HG02970 (cell line): ENCODE measurements around the gene APOL6.
"Not testable (repeated sequence)": the region's sequence is repeated elsewhere in the genome, so short reads cannot be mapped to it uniquely, and the experiment has no call there.

Experiments used
- ATAC-seq: cut with Tn5 transposase; IDR thresholded peaks from one replicate; pipeline ENCODE4 v1.9.1; 2021; ENCODE audit warnings: mild to moderate bottlenecking, moderate library complexity, moderate number of reproducible peaks; ENCODE audit not compliant: unreplicated experiment, low FRiP score

The APOL6 gene

GRCh38 chr22:35674335-35674734 lies 26.1 kb downstream of the APOL6 start:
- ATAC-seq, result no peak

DNA sequence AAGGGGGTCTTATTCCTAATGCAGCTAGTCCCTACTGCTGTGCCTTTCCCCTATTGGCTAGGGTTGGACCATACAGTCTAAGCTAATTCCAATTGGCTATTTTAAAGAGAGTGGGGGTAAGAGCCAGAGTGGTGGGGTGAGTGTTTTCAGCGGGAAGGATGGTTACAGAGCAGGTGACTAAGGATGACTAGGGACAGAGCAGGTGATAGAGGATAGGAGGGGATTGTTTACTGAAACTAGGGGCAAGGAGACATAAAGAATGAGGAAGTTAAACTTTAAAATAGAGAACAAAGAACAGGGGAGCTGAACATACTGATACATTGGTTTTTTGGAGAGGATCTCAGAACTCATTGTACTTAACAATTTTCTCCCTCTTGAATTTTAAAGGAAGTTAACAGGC lies 27.8 kb downstream of the APOL6 start:
- not testable (repeated sequence) for ATAC-seq

DNA sequence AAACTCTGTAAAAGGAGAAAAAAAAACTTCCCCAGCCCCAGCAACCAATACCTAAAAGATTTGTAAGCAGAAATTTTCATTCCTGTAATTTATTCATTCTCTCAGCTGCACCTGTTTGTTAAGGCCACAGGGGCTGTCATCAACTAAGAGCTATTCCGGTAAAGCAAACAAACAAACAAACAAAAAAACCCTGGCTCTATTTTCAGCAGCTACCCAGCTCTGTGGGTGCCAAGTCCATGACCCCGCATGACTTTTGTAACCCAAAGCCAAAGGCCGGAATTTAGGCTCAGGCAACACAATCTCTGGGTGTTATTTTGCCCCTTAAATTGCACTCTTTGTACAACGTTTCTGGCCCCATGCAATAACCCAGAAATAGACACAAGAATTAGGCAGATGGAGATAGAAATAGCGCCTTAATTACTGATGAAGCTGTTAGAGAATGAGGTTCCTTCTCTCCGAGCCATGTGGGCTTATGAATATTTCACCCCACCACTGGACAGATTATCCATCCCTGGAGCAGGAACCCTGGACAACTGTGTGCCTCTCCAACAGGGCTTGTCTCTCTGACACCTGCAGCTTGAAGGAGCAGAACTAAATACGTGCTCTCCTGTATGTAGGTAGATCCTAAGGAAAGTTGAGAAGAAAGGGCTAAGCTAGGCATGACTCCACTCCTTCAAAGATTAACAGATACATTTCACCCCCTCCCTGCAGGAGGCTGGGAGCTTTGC lies 29.4 kb downstream of the APOL6 start:
- no peak for ATAC-seq

- no peak for ATAC-seq
These were observed 30.6 kb downstream of the APOL6 start for GRCh38 chr22:35678836-35679235.

GRCh38 chr22:35679492-35679891 lies 31.2 kb downstream of the APOL6 start:
- not testable (repeated sequence) for ATAC-seq

DNA sequence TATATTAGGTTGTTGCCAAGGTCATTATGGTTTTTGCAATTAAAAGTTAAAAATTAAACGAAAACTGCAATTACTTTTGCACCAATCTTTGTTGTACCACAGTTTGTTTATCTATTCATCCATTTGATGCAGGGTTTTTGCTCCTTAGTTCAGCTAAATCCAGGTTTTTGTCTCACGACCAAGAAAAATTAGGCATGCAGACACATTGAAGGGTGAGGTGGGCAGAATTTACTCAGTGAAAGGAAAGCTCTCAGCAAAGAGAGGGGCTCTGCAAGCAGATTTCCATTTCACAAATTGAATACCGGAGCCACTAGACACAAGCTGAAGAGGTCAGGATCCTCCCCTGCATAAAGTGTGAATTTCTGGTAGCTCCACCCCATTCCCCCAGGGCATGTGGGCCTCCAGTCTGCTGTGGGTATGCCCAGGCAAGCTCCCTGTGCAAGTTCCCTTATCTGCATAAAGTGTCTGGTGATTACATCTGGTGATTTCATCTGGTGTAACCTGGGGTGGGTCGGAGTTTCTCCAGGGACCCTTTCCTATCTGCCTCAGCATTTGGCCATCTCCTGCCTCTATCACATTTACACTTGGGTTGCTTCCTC lies 33.3 kb downstream of the APOL6 start:
- no peak for ATAC-seq

- ATAC-seq, result no peak
These were observed 35.3 kb downstream of the APOL6 start for GRCh38 chr22:35683560-35683959.

- ATAC-seq, result no peak
These were observed 36.0 kb downstream of the APOL6 start for GRCh38 chr22:35684270-35684700.

DNA sequence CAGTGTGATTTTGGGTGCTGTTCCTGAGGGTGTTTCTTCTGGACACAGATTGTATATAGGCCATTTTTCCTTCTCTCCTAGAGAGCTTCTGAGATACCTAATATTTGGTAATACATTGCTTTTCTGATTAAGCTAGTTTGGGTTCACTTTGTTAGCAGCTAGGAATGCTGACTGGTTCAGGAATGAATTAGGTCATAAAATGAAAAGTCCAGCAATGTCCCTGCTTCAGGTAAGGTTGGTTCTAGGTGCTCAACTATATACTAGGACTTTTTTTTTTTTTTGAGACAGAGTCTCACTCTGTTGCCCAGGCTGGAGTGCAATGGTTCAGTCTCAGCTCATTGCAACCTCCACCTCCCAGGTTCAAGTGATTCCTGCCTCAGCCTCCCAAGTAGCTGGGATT lies 36.5 kb downstream of the APOL6 start:
- ATAC-seq, result no peak

GRCh38 chr22:35685731-35686130 lies 37.5 kb downstream of the APOL6 start:
- ATAC-seq, result no peak

- no peak for ATAC-seq
These were observed 38.1 kb downstream of the APOL6 start for GRCh38 chr22:35686298-35686697.

- no peak for ATAC-seq
These were observed 39.2 kb downstream of the APOL6 start for GRCh38 chr22:35687461-35687860.

GRCh38 chr22:35688913-35689675 lies 40.8 kb downstream of the APOL6 start:
- ATAC-seq, result no peak

DNA sequence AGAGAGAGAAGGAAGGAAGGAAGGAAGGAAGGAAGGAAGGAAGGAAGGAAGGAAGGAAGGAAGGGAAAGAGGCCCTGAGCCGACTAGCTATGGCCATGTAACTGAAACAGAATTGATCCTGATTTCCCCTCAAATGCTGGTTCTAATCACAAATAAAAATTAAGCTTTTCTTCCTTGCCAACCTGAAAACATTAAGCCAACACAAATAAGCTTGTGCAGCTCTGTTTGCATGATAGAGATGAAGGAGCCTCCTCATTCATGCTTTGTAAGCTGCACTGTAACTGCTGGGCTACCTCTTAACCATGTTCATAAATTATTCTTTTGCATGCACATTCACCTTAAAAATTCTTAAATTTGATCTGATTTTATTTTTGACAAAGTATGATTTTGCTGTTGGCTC lies 41.8 kb downstream of the APOL6 start:
- no peak for ATAC-seq

DNA sequence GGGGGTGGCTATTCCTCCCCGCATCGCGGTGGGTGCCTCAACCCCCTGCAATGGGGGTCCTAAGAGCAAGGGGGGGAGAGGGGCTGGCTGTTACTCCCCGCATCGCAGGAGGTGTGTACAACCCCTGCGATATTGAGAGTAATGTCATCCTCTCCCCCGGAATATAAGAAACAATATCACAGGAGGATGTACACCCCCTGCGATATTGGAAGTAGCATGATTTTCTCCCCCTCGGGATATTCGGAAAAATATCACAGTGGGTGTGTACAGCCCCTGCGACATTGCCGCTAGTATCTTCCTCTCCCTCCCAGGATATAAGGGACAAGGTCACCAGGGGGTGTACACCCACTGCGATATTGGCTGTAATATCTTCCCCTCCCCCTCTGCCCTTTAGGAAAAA lies 47.0 kb downstream of the APOL6 start:
- no peak for ATAC-seq

- no peak for ATAC-seq
These were observed 48.9 kb downstream of the APOL6 start for GRCh38 chr22:35697142-35697541.

DNA sequence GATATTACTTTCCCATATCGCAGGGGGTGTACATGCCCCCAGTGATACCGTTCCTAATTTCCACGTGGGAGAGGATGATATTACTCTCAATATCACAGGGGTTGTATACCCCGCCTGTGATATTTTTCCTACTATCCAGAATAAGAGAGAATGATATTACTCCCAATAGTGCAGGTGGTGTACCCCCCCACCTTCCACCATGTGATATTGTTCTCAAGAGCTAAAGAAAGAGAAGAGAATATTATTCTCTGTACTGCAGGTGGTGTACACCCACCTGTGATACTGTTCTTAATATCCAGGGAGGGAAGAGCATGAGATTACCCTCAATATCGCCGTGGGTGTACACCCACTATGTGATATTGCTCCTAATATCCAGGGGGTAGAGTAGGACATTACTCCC lies 51.6 kb downstream of the APOL6 start:
- not testable (repeated sequence) for ATAC-seq

GRCh38 chr22:35703861-35704584 lies 55.8 kb downstream of the APOL6 start:
- no peak for ATAC-seq

DNA sequence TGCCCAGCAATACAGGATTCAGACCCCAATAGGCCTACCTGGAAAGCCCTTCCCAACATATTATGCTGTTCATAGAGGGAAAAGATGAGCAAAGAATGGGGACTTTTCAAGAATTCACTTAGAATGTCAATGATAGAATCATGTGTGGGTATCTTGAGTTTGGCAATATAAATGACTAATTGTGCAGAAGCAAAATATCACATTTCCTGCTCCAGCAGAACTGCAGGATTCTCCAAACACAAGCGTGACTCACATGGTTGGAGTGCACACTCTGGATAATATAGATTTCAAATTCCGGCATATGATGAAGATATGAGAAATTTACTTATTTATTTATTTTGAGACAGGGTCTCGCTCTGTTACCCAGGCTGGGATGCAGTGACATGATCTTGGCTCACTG lies 56.9 kb downstream of the APOL6 start:
- no peak for ATAC-seq

DNA sequence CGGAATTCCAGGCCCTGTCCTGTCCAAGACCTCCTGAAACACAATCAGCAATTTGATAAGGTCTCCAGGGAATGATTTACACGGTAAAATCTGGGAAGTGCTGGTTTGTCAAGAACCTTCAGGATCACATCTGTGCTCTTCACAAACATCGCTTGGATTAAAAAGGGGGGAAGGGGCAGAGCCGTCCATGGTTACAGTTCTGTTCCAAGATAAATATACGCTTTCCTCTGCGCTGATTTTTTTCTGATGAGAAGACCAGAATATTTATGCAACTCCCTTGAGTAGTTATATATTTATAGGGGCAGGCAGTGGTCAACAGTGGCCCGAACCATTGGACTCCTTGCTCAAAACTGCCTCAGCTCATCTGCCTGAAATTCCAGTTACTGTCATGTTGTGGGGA lies 60.2 kb downstream of the APOL6 start:
- ATAC-seq, result no peak

DNA sequence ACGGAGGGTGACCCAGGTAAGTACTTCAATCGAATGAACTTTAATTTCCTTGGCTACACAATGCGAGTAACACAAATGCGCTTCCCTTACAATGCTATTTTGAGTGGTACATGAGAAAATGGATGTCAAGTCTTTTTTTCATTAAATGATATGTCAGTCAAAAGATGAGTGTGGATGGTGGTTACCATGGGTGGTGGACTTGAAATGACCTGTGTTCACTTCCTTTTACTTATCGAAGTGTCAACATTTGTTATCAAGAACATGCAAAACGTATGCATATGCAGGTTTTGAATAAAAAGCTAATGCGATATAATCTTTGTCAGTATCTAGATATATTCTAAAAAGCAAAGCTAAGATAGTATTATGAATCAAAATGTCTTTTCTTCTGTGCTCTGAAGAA lies 60.7 kb downstream of the APOL6 start:
- no peak for ATAC-seq
